ENCODE results near the gene IKZF3.

- TF ChIP-seq POLR2A (IDR thresholded peaks at IDR 0.05; ENCODE audit: low read depth, low read length) = no peak
- no peak for TF ChIP-seq POLR2AphosphoS5 (IDR thresholded peaks at IDR 0.05; ENCODE audit: low read depth, low read length)
- TF ChIP-seq TAF1 (IDR thresholded peaks at IDR 0.05; ENCODE audit: borderline replicate concordance, low read depth, low read length) = no peak
These were observed 118.0 kb downstream of the IKZF3 start for GRCh38 chr17:39746145-39746461.
